Neural progenitor cell (in vitro differentiated cells): ENCODE data around the gene EFL1.

ENCODE experiments used
- EZH2phosphoT487 ChIP-seq: fragments of 200-600 bp; sonication (generic); IDR thresholded peaks from 2 replicates; pipeline ENCODE4 v1.6.1; 2017; ENCODE audit warnings: antibody characterized with exemption
- TF ChIP-seq, protein P1 (sequence below): fragments of 200-600 bp; sonication (generic); IDR thresholded peaks from 2 replicates; pipeline ENCODE4 v1.5.1; 2017; ENCODE audit warnings: antibody characterized with exemption, mild to moderate bottlenecking

DNA sequence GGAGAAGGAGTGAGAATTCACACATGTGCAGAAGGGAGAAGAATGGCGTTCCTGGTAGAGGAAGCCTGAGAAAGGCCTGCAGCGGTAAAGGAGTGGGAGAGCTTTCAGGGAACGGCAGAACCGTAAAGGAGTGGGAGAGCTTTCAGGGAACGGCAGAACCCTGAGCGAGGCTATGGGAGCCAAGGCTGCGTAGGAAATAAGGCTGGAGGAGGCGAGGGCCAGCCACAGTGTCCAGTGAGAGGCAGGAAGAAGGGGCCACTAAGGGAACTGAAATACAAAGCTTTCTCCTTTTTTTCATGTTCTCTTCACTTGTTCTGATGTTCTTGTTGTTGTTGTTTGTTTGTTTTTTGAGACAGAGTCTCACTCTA, 45.2 kb upstream of the EFL1 start:
- TF ChIP-seq, protein P1, sequence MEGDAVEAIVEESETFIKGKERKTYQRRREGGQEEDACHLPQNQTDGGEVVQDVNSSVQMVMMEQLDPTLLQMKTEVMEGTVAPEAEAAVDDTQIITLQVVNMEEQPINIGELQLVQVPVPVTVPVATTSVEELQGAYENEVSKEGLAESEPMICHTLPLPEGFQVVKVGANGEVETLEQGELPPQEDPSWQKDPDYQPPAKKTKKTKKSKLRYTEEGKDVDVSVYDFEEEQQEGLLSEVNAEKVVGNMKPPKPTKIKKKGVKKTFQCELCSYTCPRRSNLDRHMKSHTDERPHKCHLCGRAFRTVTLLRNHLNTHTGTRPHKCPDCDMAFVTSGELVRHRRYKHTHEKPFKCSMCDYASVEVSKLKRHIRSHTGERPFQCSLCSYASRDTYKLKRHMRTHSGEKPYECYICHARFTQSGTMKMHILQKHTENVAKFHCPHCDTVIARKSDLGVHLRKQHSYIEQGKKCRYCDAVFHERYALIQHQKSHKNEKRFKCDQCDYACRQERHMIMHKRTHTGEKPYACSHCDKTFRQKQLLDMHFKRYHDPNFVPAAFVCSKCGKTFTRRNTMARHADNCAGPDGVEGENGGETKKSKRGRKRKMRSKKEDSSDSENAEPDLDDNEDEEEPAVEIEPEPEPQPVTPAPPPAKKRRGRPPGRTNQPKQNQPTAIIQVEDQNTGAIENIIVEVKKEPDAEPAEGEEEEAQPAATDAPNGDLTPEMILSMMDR: no peak
- TF ChIP-seq EZH2phosphoT487: no peak
